Stimulated activated CD4-positive, alpha-beta T cell treated with anti-CD3 and anti-CD28 coated beads, Interleukin-2, amount 100 ng/mL, for 4 hours (primary cell): Measurements from ENCODE around the gene MGAT4A.
"Not testable (repeated sequence)": the region's sequence is repeated elsewhere in the genome, so short reads cannot be mapped to it uniquely, and the experiment has no call there.

Experiments
- DNase-seq: peaks from one replicate; pipeline ENCODE4 v3.0.0-alpha.2; 2020; ENCODE audit warnings: low read depth

MGAT4A gene

GRCh38 chr2:98759827-98760625 lies 29.1 kb upstream of the MGAT4A start:
- DNase-seq = no peak

DNA sequence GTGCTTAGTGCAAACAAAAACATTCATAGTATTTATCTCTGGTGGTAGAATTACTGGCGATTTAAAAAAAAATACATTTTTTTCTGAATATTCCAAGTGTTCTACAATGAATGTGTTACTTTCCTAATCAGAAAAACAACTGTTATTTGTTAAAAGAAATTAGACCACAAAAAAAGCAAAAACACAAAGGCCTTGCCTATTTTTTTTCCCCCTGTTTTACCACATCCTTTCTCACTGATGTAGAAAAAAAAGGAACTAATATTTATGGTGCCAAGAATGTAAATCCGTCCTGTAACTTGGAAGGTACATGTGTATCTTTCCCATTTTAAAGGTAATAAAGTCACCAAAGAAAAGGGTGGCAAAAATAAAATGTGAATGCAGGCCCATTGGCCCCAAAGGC lies 28.4 kb upstream of the MGAT4A start:
- no peak for DNase-seq

DNA sequence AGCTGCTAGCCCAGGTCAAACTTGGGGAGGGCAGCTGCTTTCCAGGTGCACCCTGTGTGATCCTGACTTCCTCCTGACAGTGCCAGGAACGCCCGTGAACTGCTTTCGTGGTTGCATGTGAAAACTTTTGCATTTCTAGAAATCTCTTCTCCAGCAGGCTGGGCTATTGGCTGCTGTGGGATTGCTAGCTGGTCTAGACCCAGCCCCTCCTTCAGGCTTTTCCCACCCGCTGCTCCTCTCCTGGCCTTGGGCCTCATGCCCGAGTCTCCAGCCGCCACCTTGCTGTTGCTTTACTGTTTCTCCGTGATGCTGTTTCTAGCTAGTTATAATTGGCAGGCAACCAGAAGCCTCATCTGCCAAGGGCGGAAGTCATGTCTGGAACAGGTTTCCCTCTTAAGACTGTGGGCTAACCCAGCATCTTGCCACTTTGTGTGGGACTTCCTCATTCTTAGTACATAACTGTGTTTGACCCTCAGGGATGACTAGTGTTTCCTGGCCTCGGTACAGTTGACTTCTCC lies 27.0 kb upstream of the MGAT4A start:
- DNase-seq = no peak

- DNase-seq = no peak
Observed at GRCh38 chr2:98753801-98754200, 22.9 kb upstream of the MGAT4A start.

DNA sequence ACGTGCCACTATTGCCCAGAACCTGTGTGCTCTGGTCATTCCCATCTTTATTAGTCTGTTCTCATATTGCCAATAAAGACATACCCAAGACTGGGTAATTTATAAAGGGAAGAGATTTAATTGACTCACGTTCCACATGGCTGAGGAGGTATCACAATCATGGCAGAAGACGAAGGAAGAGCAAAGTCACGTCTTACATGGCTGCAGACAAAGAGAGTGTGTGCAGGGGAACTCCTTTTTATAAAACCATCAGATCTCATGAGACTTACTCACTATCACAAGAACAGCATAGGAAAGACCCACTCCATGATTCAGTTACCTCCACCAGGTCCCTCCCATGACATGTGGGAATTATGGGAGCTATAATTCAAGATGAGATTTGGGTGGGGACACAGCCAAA lies 21.8 kb upstream of the MGAT4A start:
- not testable (repeated sequence) for DNase-seq

GRCh38 chr2:98751748-98752147 lies 20.8 kb upstream of the MGAT4A start:
- DNase-seq = no peak

GRCh38 chr2:98750593-98751282 lies 19.8 kb upstream of the MGAT4A start:
- DNase-seq = no peak

DNA sequence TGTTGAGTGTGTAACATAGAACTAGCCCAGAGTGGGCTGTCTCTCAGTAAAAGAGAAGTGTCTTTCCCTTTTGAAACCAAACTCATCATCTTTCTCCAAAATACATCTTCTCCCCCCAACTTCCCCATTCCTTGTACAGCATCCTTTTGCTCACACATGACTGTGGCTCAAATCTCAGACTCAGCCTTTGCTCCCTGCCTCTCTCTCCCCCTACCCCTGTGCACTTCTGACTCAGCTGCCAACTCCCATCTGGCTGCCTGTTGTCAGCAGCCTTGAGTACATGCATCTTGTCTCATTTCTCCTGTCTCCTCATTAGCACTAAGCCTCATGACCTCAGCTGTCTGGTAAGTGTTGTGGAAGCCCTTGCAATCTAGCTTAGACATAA lies 18.1 kb upstream of the MGAT4A start:
- no peak for DNase-seq

- DNase-seq = no peak
Observed at GRCh38 chr2:98748292-98749065, 17.5 kb upstream of the MGAT4A start.

GRCh38 chr2:98747888-98748287 lies 17.0 kb upstream of the MGAT4A start:
- DNase-seq = no peak

- no peak for DNase-seq
Observed at GRCh38 chr2:98746426-98746825, 15.5 kb upstream of the MGAT4A start.

- DNase-seq = no peak
Observed at GRCh38 chr2:98744595-98744994, 13.7 kb upstream of the MGAT4A start.

GRCh38 chr2:98743835-98744234 lies 12.9 kb upstream of the MGAT4A start:
- no peak for DNase-seq

- no peak for DNase-seq
Observed at GRCh38 chr2:98739020-98739419, 8.1 kb upstream of the MGAT4A start.

GRCh38 chr2:98738304-98738703 lies 7.4 kb upstream of the MGAT4A start:
- no peak for DNase-seq

DNA sequence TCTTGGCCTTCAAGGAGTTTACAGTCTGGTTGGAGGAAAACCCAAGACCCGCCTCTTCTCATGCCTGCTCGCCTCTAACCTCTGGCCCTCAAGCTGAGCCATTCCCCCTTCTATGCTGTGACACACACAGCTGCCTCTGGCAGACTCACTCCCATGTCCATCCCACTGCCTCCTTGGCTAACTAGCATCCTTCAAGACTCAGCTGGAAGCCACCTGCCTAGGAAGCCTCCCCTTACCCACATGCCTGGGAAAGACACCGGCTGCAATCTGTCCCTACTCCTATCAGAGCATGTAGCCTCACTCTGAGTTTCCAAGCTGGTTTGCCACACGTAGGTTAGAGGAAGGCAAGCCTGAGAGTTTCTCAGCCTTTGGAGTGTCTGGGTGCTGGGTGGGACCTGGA lies 6.9 kb upstream of the MGAT4A start:
- DNase-seq = no peak

DNA sequence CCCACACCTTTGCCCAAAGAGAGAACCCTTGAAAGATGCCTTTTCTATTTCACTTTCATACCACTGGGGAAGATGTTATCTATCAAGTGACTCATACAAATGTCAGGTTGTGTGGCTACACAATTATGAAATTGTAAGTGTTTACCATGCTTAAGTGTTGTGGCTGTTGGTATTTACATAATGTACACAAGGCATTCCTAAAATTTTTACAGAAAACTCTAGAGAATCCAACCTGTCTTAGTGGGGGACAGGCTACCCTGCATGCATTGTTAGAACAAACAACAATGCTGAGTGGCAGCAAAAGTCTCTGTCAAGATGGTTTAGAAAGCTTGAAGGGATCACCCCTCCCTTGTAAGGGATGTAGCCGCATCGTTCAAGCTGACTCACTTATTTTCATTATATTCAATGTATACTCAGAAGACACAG lies 5.5 kb upstream of the MGAT4A start:
- DNase-seq = no peak

- DNase-seq = no peak
Observed at GRCh38 chr2:98734823-98735260, 3.9 kb upstream of the MGAT4A start.

- DNase-seq = no peak
Observed at GRCh38 chr2:98734162-98734561, 3.2 kb upstream of the MGAT4A start.

GRCh38 chr2:98732430-98733051 lies 1.6 kb upstream of the MGAT4A start:
- no peak for DNase-seq

- no peak for DNase-seq
Observed at GRCh38 chr2:98731894-98732349, 990 bp upstream of the MGAT4A start.

DNA sequence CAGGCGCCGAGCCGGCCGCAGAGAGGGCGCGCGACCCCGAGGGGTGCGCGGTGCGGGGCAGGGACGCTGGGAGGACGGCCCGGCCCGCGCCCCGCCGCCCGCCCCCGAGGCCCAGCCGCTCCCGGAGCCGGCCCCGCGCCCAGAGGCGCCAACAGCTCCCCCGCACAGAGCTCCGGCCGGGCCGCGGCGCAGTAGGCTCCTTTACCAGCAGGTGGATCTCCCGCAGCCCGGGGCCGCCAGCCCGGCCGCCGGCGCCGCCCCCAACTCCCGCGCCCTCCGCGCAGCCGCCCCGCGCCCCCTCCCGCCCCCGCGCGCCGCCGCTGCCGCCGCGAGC lies 258 bp downstream of the MGAT4A start:
- peak; percentile 46 for DNase-seq
